ENCODE data around the gene SELENOI.
"Not testable (repeated sequence)": the region's sequence is repeated elsewhere in the genome, so short reads cannot be mapped to it uniquely, and the experiment has no call there.

Gene SELENOI

DNA sequence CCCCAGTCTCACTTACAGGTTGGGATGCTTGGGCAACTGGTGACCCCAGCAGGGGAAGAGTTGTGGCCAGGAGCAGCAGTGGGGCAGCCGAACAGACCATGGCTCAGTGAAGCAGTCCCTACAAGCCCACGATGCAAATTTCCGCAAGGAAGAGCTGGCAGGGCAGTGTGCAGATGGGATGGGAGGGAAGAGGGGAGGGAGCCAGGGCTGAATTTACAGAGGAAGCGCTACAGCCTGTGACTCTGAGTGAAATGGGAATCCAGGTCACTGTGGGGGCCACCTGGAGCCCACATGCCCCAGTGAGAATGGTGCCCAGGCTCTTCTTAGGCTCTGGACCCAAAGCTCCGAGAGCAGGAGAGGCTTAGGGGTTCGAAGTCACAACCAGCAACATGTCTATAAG, 27.0 kb upstream of the SELENOI start:
- Histone ChIP-seq H3K79me2 (ENCODE audit: low read length) (no peaks in the 10 kb centered on the region), H3K4me1 (ENCODE audit: low read length) (peaks cover 13% of the 10 kb centered on the region; the same call in 1 of the 2 replicates), H3K27me3 (replicated peaks; ENCODE audit: insufficient read depth, low read length) (no peaks in the 10 kb centered on the region), H3K36me3 (replicated peaks; ENCODE audit: insufficient read depth, low read length) (no peaks in the 10 kb centered on the region), H3K9me2 (replicated peaks; ENCODE audit: insufficient read depth, low read length) (no peaks in the 10 kb centered on the region), H2AFZ (ENCODE audit: low read length) (no peak overlapping the region), H3K27ac (ENCODE audit: low read length) (no peak overlapping the region), H3K4me3 (ENCODE audit: low read length) (no peak overlapping the region), H3K9ac (ENCODE audit: low read length) (no peak overlapping the region), H3K4me2 (ENCODE audit: low read depth, low read length) (no peak overlapping the region), H3F3A (ENCODE audit: insufficient read depth, low read length) (no peaks in the 10 kb centered on the region), H4K20me1 (ENCODE audit: insufficient read depth, low read length) (no peaks in the 10 kb centered on the region), H3K9me3 (replicated peaks; ENCODE audit: insufficient read depth, low read length) (no peaks in the 10 kb centered on the region)
- TF ChIP-seq, protein P1, sequence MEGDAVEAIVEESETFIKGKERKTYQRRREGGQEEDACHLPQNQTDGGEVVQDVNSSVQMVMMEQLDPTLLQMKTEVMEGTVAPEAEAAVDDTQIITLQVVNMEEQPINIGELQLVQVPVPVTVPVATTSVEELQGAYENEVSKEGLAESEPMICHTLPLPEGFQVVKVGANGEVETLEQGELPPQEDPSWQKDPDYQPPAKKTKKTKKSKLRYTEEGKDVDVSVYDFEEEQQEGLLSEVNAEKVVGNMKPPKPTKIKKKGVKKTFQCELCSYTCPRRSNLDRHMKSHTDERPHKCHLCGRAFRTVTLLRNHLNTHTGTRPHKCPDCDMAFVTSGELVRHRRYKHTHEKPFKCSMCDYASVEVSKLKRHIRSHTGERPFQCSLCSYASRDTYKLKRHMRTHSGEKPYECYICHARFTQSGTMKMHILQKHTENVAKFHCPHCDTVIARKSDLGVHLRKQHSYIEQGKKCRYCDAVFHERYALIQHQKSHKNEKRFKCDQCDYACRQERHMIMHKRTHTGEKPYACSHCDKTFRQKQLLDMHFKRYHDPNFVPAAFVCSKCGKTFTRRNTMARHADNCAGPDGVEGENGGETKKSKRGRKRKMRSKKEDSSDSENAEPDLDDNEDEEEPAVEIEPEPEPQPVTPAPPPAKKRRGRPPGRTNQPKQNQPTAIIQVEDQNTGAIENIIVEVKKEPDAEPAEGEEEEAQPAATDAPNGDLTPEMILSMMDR (IDR thresholded peaks at IDR 0.05; ENCODE audit: low read length) = no peak
- TF ChIP-seq EZH2 (optimal IDR thresholded peaks at IDR 0.05; ENCODE audit: low read depth, low read length) (no peak), EZH2phosphoT487 (IDR thresholded peaks at IDR 0.05; ENCODE audit: low read length) (no peak)
- no peak for DNase-seq

DNA sequence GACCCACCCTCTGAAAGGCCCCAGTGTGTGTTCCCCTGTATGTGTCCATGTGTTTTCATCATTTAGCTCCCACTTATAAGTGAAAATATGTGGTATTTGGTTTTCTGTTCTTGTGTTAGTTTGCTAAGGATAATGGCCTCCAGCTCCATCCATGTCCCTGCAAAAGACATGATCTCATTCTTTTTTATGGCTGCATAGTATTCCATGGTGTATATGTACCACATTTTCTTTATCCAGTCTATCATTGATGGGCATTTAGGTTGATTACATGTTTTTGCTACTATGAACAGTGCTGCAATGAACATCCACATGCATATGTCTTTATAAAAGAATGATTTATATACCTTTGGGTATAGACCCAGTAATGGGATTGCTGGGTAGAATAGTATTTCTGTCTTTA, 21.5 kb upstream of the SELENOI start:
- not testable (repeated sequence) for H3K4me3 ChIP-seq (ENCODE audit: low read length); H4K20me1 ChIP-seq (ENCODE audit: insufficient read depth, low read length); H3K36me3 ChIP-seq (replicated peaks; ENCODE audit: insufficient read depth, low read length); H2AFZ ChIP-seq (ENCODE audit: low read length); H3K9me2 ChIP-seq (replicated peaks; ENCODE audit: insufficient read depth, low read length); H3K27me3 ChIP-seq (replicated peaks; ENCODE audit: insufficient read depth, low read length); H3K79me2 ChIP-seq (ENCODE audit: low read length); H3K9ac ChIP-seq (ENCODE audit: low read length); H3K9me3 ChIP-seq (replicated peaks; ENCODE audit: insufficient read depth, low read length); DNase-seq
- Histone ChIP-seq H3K4me1 (ENCODE audit: low read length) (peaks cover 45% of the 10 kb centered on the region), H3K27ac (ENCODE audit: low read length) (0 out of 2 replicates have a peak overlapping the region, but pooled peaks have one; percentile 5), H3K4me2 (ENCODE audit: low read depth, low read length) (peak overlapping the region; percentile 22; the same call in 1 of the 2 replicates), H3F3A (ENCODE audit: insufficient read depth, low read length) (peaks cover 19% of the 10 kb centered on the region)

DNA sequence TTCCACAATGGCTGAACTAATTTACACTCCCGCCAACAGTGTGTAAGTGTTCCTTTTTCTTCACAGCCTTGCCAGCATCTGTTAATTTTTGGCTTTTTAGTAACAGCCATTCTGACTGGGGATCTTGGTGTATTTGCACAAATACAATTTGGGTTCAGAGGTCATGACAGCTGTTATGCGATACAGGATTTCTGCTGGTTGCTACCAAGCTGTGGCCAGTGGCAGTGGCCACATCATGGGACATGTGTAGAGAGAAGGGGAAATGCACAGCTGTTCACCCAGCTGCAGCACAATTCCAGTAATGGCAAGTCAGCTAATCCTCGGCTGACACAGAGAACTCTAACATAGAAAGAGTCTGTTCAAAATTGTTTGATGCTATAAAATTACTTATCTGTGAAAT, 21.0 kb upstream of the SELENOI start:
- peaks cover 49% of the 10 kb centered on the region for H3K4me1 ChIP-seq (ENCODE audit: low read length)
- H3K4me3 ChIP-seq (ENCODE audit: low read length) = no peak overlapping the region
- H3K36me3 ChIP-seq (replicated peaks; ENCODE audit: insufficient read depth, low read length) = no peaks in the 10 kb centered on the region
- no peaks in the 10 kb centered on the region for H3K9me3 ChIP-seq (replicated peaks; ENCODE audit: insufficient read depth, low read length)
- no peaks in the 10 kb centered on the region for H4K20me1 ChIP-seq (ENCODE audit: insufficient read depth, low read length)
- H3F3A ChIP-seq (ENCODE audit: insufficient read depth, low read length) = peaks cover 23% of the 10 kb centered on the region
- peak; percentile 56 for DNase-seq
- H3K9me2 ChIP-seq (replicated peaks; ENCODE audit: insufficient read depth, low read length) = no peaks in the 10 kb centered on the region
- no peaks in the 10 kb centered on the region for H3K79me2 ChIP-seq (ENCODE audit: low read length)
- H2AFZ ChIP-seq (ENCODE audit: low read length) = no peak overlapping the region
- no peak overlapping the region for H3K9ac ChIP-seq (ENCODE audit: low read length)
- peak overlapping the region; percentile 22; the same call in 1 of the 2 replicates for H3K4me2 ChIP-seq (ENCODE audit: low read depth, low read length)
- H3K27ac ChIP-seq (ENCODE audit: low read length) = 0 out of 2 replicates have a peak overlapping the region, but pooled peaks have one; percentile 5
- TF ChIP-seq, protein P1 (IDR thresholded peaks at IDR 0.05; ENCODE audit: low read length) = no peak
- TF ChIP-seq EZH2phosphoT487 (IDR thresholded peaks at IDR 0.05; ENCODE audit: low read length) = no peak
- no peaks in the 10 kb centered on the region for H3K27me3 ChIP-seq (replicated peaks; ENCODE audit: insufficient read depth, low read length)

DNA sequence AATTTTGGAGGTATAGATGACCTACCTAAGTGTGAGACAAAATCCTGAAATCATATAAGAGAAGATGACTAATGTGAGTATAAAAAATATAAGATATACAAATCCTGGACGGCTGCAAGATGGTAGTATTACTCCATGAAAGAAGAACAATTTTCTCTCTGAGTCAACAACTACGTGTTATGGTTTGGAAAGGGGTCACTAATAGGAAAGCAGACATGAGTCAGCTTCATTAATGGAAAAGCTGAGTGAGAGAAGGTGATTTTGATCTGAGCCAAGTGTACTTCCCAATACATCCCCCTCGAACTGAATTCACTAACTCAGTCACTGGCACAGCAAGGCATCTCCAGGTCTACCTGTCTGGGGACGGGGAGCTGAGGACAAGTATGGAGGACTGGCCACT, 20.1 kb upstream of the SELENOI start:
- TF ChIP-seq EZH2 (optimal IDR thresholded peaks at IDR 0.05; ENCODE audit: low read depth, low read length) = no peak
- TF ChIP-seq, protein P1 (IDR thresholded peaks at IDR 0.05; ENCODE audit: low read length) = no peak
- no peak for TF ChIP-seq EZH2phosphoT487 (IDR thresholded peaks at IDR 0.05; ENCODE audit: low read length)
- DNase-seq = no peak
- H3K4me3 ChIP-seq (ENCODE audit: low read length) = no peak overlapping the region

More for the DNA sequence above, 20.1 kb upstream of the SELENOI start:
- Histone ChIP-seq H3K79me2 (ENCODE audit: low read length) (no peaks in the 10 kb centered on the region), H3K9me3 (replicated peaks; ENCODE audit: insufficient read depth, low read length) (no peaks in the 10 kb centered on the region), H2AFZ (ENCODE audit: low read length) (no peak overlapping the region), H3K4me2 (ENCODE audit: low read depth, low read length) (no peak overlapping the region), H3K9ac (ENCODE audit: low read length) (no peak overlapping the region), H3K27ac (ENCODE audit: low read length) (no peak overlapping the region), H3F3A (ENCODE audit: insufficient read depth, low read length) (peaks cover 24% of the 10 kb centered on the region), H4K20me1 (ENCODE audit: insufficient read depth, low read length) (no peaks in the 10 kb centered on the region), H3K27me3 (replicated peaks; ENCODE audit: insufficient read depth, low read length) (no peaks in the 10 kb centered on the region), H3K9me2 (replicated peaks; ENCODE audit: insufficient read depth, low read length) (no peaks in the 10 kb centered on the region), H3K36me3 (replicated peaks; ENCODE audit: insufficient read depth, low read length) (no peaks in the 10 kb centered on the region), H3K4me1 (ENCODE audit: low read length) (peaks cover 55% of the 10 kb centered on the region)

Data from MM.1S (cell line).